GM21447 (cell line): ENCODE results near the gene STK4.
"Not testable (repeated sequence)": the region's sequence is repeated elsewhere in the genome, so short reads cannot be mapped to it uniquely, and the experiment has no call there.

Experiments
- ATAC-seq: cut with Tn5 transposase; IDR thresholded peaks from one replicate; pipeline ENCODE4 v1.9.1; 2021; ENCODE audit not compliant: unreplicated experiment

The STK4 gene

DNA sequence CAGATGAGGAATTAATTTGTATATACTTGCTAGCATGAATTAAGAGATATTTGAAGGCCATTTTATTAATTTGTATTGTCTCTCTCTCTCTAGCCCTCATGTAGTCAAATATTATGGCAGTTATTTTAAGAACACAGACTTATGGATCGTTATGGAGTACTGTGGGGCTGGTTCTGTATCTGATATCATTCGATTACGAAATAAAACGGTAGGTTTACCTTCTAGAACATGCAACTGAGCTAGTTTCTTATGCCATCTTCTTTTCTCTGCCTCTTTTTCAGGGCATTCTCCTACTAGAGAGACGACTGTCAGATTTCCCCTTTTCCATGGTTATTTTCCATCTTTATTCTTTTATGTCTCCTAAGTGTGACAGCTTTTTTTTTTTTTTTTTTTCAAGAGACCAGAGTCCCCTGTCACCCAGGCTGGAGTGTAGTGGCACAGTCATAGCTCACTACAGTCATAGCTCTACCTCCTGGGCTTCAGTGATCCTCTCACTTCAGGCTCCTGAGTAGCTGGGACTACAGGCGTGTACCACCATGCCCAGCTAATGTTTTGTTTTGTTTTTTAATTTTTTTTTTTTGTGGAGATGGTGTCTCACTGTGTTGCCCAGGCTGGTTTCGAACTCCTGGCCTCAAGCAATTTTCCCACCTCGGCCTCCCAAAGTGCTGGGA lies 15.6 kb downstream of the STK4 start:
- no peak for ATAC-seq

DNA sequence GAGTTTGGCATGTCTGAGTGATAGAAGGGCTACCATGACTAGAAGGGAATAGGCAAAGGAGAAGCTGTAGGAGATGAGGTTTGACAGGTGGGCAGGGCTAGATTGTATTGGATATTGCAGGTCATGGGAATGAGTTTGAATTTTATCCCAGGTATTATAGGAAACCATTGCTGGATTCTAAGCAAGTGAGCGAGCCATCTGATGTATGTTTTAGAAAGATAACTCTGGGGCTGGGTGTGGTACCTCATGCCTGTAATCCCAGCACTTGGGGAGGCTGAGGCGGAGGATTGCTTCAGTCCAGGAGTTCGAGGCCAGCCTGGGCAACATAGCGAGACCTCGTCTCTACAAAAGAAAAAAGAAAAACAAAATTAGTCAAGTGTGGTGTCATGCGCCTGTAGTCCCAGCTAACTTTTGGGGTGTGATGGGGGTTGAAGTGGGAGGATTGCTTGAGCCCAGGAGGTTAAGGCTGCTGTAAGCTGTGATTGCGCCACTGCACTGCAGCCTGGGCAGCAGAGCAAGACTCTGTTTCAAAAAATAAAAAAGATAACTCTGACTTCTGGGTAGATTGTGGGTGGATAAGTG lies 16.9 kb downstream of the STK4 start:
- ATAC-seq: no peak

- no peak for ATAC-seq
Measured at GRCh38 chr20:44988631-44989171, 22.4 kb downstream of the STK4 start.

DNA sequence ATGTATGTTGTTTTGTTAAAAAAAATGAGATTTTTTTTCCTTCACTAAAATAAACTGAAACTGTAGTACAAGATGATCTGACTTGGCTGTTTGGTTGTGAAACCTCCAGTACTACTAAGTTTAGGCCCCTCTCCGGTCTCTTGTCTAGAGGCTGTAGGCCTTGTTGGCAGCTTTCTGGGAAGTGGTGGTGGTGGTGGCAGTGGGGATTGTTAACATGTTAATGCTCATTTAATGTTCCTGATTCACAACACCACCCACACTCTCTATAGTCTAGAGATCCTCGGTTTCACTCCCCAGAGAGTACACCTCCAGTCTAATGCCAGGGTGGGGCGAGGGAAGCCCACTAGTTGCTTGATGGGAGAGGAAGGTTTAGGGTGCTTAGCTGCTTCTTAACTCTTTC lies 24.1 kb downstream of the STK4 start:
- ATAC-seq: no peak

DNA sequence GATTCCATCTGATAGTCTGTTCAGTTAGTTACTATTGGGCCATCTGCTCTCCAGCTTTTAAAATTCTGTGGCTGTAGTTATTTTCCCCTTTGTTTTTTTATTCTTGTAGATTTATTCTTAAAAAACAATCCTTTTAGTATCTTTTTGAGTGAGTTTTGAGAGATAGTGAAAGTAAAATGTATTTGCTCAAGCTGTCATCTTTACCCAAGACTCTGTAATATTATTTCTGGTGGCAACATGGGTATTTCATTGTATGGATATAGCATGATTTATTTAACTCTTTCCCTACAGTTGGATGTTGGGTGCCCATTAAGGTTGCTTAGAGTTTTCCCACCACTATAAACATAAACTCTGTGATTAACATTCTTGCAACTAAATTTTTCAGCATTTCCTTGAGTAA lies 24.6 kb downstream of the STK4 start:
- ATAC-seq: no peak

DNA sequence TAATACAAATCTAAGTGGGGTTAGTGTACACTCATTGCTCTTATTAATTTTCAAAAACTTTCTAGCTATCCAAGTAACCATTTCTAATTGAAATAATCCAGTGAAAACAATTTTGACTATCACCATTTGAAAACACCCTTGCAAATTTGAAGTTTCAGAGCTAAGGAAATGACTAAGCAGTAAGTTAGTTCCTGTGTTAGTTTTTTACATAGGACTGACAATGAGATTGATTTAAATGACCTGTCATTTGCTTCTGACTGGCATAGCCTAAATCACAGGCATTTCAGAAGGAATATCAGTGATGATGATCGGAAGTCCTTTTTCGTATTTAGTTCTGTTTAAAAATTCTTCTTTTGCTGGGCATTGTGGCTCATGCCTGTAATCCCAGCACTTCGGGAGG lies 27.0 kb downstream of the STK4 start:
- no peak for ATAC-seq

DNA sequence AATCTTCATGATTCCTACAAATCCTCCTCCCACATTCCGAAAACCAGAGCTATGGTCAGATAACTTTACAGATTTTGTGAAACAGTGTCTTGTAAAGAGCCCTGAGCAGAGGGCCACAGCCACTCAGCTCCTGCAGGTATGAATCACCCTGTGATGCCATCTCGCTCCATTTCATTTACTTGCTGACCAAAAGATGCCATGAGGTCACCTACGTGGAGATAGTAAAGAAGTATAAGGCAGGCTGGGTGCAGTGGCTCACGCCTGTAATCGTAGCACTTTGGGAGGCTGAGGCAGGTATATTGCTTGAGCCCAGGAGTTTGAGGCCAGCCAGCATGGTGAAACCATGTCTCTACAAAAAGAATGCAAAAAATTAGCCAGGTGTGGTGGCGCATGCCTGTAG lies 30.9 kb downstream of the STK4 start:
- no peak for ATAC-seq

DNA sequence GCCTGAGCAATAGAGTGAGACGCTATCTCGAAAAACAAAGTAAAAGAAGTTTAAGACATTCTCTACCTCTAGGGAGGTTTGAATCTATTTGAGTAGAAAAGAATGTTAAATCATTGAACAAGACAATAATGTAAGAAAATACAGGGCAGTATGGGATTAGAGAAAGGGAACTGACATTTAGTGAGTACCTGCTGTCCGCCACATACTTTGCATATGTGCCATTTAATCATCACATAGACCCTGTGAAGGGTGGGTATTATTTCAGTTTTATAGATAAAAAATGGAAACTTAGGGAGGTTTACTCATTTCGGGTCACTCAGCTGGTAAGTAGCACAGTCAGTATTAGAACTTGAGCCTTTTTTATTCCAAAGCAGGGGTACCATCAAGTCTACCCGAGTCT lies 31.4 kb downstream of the STK4 start:
- no peak for ATAC-seq

GRCh38 chr20:45008521-45009049 lies 42.3 kb downstream of the STK4 start:
- no peak for ATAC-seq

GRCh38 chr20:45010399-45010828 lies 44.1 kb downstream of the STK4 start:
- no peak for ATAC-seq

GRCh38 chr20:45011108-45011526 lies 44.8 kb downstream of the STK4 start:
- ATAC-seq: no peak

- ATAC-seq: no peak
Measured at GRCh38 chr20:45012682-45013302, 46.5 kb downstream of the STK4 start.

- not testable (repeated sequence) for ATAC-seq
Measured at GRCh38 chr20:45014131-45014530, 47.8 kb downstream of the STK4 start.

DNA sequence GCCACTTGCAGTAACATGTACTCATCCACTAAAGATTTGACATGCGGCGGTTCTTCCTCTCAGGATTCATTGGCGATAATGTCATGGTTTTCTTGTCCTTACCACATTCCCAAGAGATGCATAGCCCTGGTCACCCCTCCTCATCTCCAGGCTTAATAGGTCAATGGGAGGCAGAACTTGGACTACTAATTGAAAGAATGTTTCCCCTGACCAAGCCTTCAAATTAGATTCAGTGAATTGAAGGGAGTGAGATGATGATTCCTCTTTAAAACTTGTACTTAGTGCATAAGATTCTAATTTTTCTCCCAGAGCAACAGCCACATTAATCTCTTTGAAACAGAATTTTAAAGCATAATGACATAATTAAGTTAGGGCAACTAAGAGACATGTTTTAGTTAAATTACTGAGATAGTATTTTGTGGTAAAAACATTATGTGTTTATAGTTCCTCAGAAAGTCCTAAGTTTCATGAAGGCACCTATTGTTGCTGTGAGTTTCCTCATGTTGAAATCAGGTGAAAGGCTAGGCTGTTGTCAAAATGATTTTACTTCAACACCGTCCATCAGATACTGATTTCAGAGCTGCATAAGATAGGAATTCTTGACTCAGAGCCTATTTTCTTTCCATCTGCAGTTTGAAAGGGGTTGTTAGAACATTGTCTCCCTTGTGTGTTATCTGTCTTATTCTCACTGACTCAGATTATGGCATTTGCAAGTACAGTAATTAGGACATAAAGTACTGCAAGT lies 48.5 kb downstream of the STK4 start:
- ATAC-seq: no peak

- ATAC-seq: no peak
Measured at GRCh38 chr20:45016089-45016671, 49.9 kb downstream of the STK4 start.

DNA sequence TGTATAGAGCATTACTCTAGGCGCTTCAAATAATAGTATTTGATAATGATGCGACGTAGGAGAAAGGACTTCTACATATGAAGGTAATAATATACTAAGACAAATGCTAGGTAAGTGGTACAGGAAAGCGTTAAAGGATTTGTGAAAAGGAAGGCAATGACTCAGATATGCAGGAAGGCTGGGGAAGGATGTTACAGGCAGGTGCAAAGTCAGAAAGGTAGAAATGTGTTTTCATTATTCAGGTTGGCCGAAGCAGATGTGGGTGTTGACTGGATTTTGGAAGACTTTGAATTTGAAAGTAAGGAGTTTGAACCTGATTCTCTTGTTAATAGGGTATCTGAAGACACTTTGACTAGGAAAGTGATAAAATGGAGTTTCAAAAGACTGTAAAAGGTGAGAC lies 51.0 kb downstream of the STK4 start:
- ATAC-seq: no peak

GRCh38 chr20:45017857-45018256 lies 51.5 kb downstream of the STK4 start:
- no peak for ATAC-seq

GRCh38 chr20:45019027-45019761 lies 52.9 kb downstream of the STK4 start:
- no peak for ATAC-seq

DNA sequence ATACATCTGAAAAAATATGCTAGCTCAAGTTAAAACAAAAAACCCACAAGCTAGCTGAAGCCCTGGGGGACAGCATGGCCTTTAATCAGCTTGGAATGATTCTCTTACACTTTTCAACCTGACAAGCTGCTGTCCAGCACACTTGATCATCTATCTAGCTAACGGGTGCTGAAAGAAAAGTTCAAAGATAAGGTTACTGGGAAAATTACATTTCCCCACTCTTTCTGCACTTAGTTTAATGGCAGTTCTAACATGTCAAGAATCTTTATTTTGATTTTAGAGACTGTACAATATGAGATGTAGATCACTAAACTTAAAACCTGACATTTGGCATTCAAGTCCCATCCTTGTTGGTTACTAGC lies 53.4 kb downstream of the STK4 start:
- ATAC-seq: no peak

- ATAC-seq: no peak
Measured at GRCh38 chr20:45020236-45020886, 54.0 kb downstream of the STK4 start.
